Left lung (tissue), 10 donors: ENCODE results near the gene HPS3. TPM values are rescaled to one million over a fixed set of nuclear protein-coding genes. Genes with fewer than 3 reads are reported as not detected.

Source experiments
- ATAC-seq: fragments of 200-7000 bp; cut with Tn5 transposase; one replicate; pipeline ENCODE4 v1.9.1; 2020; ENCODE audit warnings: moderate library complexity
- DNase-seq, 4 donors: peaks; one replicate each; pipeline ENCODE4 v3.0.0-alpha.2; 2013 to 2020
- H3K27ac ChIP-seq, 2 donors: fragments of 200-600 bp; sonication (generic) in 1 of 2; one replicate each; pipeline versions ENCODE4 v1.5.0 to v1.8.0; 2020 to 2021
- H3K27me3 ChIP-seq, 2 donors: fragments of 200-600 bp; sonication (generic) in 1 of 2; one replicate each; pipeline versions ENCODE4 v1.5.0 to v1.8.0; 2020 to 2021
- H3K36me3 ChIP-seq, 2 donors: fragments of 200-600 bp; sonication (generic) in 1 of 2; one replicate each; pipeline versions ENCODE4 v1.5.0 to v1.8.0; 2020 to 2021
- H3K4me1 ChIP-seq, 2 donors: fragments of 200-600 bp; one replicate each; pipeline ENCODE4 v1.8.0; 2021
- H3K4me3 ChIP-seq, 2 donors: fragments of 200-600 bp; sonication (generic) in 1 of 2; one replicate each; pipeline versions ENCODE4 v1.5.0 to v1.8.0; 2020 to 2021; ENCODE audit warnings: mild to moderate bottlenecking in 1 of 2
- H3K9me3 ChIP-seq, 2 donors: fragments of 200-600 bp; sonication (generic) in 1 of 2; one replicate each; pipeline versions ENCODE4 v1.5.0 to v1.8.0; 2020 to 2021
- intact Hi-C, 2 donors: fragments of 100-400 bp; cut with DNase I; formaldehyde crosslinking; loops; one replicate each; pipeline versions ENCODE4 v1.11.2 to v1.14.2; 2022
- polyA plus RNA-seq, 6 donors: library from polyadenylated mRNA; unstranded; fragments of 120-200 nt; gene quantifications; one replicate each; pipeline ENCODE4 v1.2.1, GENCODE V29; 2013; ENCODE audit not compliant: insufficient read length in 6 of 6
- total RNA-seq, 2 donors: library from RNA; stranded (reverse); fragmentation: NEBNext Ultra II Directional; extraction: Animal tissue kit (Norgen Biotek cat#: 25700); gene quantifications; one replicate each; pipeline ENCODE4 v1.2.1, GENCODE V29; 2021
- TF ChIP-seq, protein P1 (sequence below), 2 donors: fragments of 200-600 bp; sonication (generic) in 1 of 2; IDR thresholded peaks; one replicate each; pipeline versions ENCODE4 v1.5.0 to v1.8.0; 2021; ENCODE audit warnings: antibody characterized with exemption in 2 of 2
- donor health status: DM: no; HTN: yes; CAD: no.
- donor health status: DM: no; HTN: no; CAD: no.

The HPS3 gene
- total and polyA plus RNA-seq, 8 donors: 26.2 to 43.8 (median 33.6) TPM

DNA sequence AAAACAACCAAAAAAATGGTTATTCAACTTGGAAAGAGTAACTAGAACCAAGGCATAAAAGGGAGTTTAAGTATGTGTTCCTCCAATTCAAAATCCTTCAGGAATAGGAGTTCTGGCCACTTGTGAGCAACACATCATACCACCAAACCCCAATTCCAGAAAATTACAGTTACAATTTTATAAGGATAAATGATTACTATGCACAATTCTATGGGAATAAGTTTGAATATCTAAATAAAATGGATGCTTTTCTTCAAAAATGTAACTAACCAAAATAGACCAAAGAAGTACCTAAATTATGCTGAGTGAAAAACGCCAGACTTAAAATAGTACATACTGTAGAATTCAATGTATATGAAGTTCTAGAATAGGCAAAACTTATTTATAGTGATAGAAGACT is 47.7 kb upstream of the HPS3 start:
- TF ChIP-seq, protein P1, sequence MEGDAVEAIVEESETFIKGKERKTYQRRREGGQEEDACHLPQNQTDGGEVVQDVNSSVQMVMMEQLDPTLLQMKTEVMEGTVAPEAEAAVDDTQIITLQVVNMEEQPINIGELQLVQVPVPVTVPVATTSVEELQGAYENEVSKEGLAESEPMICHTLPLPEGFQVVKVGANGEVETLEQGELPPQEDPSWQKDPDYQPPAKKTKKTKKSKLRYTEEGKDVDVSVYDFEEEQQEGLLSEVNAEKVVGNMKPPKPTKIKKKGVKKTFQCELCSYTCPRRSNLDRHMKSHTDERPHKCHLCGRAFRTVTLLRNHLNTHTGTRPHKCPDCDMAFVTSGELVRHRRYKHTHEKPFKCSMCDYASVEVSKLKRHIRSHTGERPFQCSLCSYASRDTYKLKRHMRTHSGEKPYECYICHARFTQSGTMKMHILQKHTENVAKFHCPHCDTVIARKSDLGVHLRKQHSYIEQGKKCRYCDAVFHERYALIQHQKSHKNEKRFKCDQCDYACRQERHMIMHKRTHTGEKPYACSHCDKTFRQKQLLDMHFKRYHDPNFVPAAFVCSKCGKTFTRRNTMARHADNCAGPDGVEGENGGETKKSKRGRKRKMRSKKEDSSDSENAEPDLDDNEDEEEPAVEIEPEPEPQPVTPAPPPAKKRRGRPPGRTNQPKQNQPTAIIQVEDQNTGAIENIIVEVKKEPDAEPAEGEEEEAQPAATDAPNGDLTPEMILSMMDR (IDR thresholded peaks at IDR 0.05): no peak
- intact Hi-C loops: no loop called here
- no peak overlapping the region for H3K4me3 ChIP-seq
- no peaks in the 10 kb centered on the region for H3K9me3 ChIP-seq
- peaks cover 5 to 21% of the 10 kb centered on the region in 2 donors for H3K4me1 ChIP-seq
- no peak overlapping the region for H3K27ac ChIP-seq
- DNase-seq (no peak), ATAC-seq (no peak)
- H3K27me3 ChIP-seq: no peaks in the 10 kb centered on the region
- no peaks in the 10 kb centered on the region for H3K36me3 ChIP-seq

DNA sequence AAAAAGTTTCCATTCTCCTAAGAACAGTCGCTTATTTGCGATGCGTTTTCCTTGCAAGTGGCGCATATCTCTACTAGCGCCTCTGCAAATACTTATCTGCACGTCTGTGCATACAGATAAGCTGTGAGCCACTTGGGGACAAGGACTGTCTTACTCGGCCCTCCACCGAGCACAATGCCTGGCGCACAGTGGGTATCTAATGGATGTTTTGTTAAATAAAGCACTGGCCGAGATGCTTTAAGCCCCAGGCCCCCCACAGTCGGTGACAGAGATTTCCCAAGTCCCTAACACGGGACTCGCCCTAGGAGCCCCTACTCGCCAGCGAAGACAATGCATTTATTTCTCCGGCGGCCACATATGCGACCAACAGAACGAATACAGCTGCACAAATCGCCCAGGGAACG is 43.6 kb upstream of the HPS3 start:
- H3K4me1 ChIP-seq: peaks cover 5 to 17% of the 10 kb centered on the region in 2 donors
- peak; percentile 59 for ATAC-seq

DNA sequence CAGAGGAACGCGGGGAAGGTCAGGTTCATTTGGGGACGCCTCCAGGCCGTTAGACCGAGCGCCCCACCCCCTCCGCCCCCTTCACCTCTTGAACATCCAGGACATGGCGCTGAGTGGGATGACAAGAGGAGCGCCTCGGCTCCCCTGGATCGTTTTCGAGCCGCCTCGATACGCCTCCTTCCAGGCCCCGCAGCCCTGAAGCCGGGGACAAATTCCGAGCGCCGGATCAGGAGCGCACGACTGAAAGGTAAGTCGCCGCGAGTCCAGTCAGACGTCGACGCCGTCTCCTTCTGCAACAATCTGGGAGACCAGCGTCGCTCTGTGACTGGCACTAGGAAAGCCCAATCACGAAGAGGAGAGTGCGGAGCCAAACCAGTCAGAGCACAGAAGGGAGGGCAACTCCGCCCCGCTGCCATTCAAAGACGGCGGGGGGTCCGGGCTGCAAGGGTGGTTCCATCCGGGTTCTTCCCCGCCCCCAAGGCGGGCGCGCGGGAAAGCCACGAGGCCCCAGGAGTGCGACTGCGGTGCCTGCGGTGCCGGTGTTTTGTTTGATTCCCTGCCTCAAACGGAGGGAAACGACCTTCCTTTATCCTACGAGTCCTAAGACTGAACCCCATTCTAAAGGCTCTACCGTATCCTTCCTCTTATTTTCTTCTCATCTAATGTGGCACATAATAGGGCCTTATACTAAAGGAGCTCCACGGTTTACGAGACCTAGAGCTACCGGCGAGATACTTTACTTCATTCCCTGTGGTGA is 43.0 kb upstream of the HPS3 start, which contains the start of gene HLTF:
Gene HLTF, minus strand, starts transcription at position 302 of the 757 bp plus-strand sequence. Its CDS starts 197 bp downstream, at position 105.
- H3K27ac ChIP-seq: peak within 1 kb of the TSS; percentile 62 to 67
- intact Hi-C loops: no loop called here
- DNase-seq (peak; percentile 93 to 97 (median 94)), ATAC-seq (peak; percentile 100)
- H3K9me3 ChIP-seq: no peaks in the 10 kb centered on the region
- no peaks in the 10 kb centered on the region for H3K27me3 ChIP-seq
- H3K4me1 ChIP-seq: peaks cover 5 to 17% of the 10 kb centered on the region in 2 donors
- no peaks in the 10 kb centered on the region for H3K36me3 ChIP-seq
- TF ChIP-seq, protein P1 (IDR thresholded peaks at IDR 0.05): no peak
- H3K4me3 ChIP-seq: peak within 1 kb of the TSS; percentile 79 to 82

More for the DNA sequence above, 43.6 kb upstream of the HPS3 start:
- Histone ChIP-seq H3K4me3 (peak overlapping the region; percentile 79 to 82), H3K27ac (peak overlapping the region; percentile 62 to 67), H3K9me3 (no peaks in the 10 kb centered on the region), H3K27me3 (no peaks in the 10 kb centered on the region), H3K36me3 (no peaks in the 10 kb centered on the region)
- TF ChIP-seq, protein P1 (IDR thresholded peaks at IDR 0.05): no peak
- peak in 1 of 4 donors; percentile 41 for DNase-seq
- intact Hi-C loops: no loop called here

DNA sequence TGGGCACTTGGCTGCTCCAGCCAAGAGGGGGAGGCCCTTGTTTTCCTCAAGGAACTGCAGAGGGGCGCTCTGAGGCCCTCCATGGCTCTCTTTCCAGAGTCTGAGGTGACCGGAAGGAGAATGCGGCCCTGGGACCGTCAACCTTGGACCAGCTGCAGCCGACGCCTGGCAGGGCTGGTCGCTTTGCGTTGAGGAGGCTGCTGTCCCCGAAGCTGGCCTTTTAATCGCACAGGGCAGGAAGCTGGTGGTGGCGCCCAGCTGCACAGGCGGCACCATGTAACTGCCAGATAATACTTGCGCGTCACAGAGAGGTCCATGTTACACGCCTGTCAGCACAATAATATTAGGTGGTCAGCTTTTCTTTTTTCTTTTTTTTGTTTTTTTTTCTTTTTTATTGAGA is 42.2 kb upstream of the HPS3 start:
- no peaks in the 10 kb centered on the region for H3K36me3 ChIP-seq
- H3K4me1 ChIP-seq: peaks cover 5 to 17% of the 10 kb centered on the region in 2 donors
- no peak overlapping the region for H3K4me3 ChIP-seq
- ATAC-seq (no peak), DNase-seq (no peak)
- no peak overlapping the region for H3K27ac ChIP-seq
- intact Hi-C loops: no loop called here
- H3K27me3 ChIP-seq: no peaks in the 10 kb centered on the region
- TF ChIP-seq, protein P1 (IDR thresholded peaks at IDR 0.05): no peak
- no peaks in the 10 kb centered on the region for H3K9me3 ChIP-seq

DNA sequence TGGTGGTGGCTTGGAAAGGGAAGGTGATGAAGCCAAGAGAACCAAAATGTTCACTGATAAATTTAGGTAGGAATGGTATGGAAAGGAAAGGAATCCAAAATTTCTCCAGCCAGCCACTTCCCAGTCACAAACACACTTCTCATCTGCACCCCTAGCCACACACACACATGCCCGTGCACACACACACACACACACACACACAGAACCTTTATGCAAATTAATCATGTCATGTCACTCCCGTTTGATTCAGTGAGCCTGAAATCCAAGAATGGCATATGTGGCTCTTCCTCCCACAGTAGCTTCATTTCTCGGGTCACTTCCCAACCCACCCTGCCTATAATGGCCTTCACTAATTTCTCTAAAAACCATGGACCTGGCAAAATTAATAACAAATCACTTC is 40.0 kb upstream of the HPS3 start:
- H3K4me1 ChIP-seq: peaks cover 5 to 17% of the 10 kb centered on the region in 2 donors
- H3K4me3 ChIP-seq: no peak overlapping the region
- DNase-seq (no peak), ATAC-seq (no peak)
- no peaks in the 10 kb centered on the region for H3K36me3 ChIP-seq
- intact Hi-C loops: no loop called here
- no peak overlapping the region for H3K27ac ChIP-seq
- H3K9me3 ChIP-seq: no peaks in the 10 kb centered on the region
- TF ChIP-seq, protein P1 (IDR thresholded peaks at IDR 0.05): no peak
- H3K27me3 ChIP-seq: no peaks in the 10 kb centered on the region
